GM12875 (cell line): ENCODE data around the gene NDUFA11.

Experiments used
- H3K4me3 ChIP-seq: one replicate; pipeline ENCODE4 v1.5.1; 2011; ENCODE audit warnings: low read depth, low read length, control low read depth
- CTCF ChIP-seq: IDR thresholded peaks from 2 replicates; pipeline ENCODE4 v1.5.1; 2011; ENCODE audit warnings: low read depth, mild to moderate bottlenecking, control low read depth, inconsistent platforms, low read length, moderate library complexity, borderline replicate concordance; ENCODE audit not compliant: insufficient read depth

Gene NDUFA11

DNA sequence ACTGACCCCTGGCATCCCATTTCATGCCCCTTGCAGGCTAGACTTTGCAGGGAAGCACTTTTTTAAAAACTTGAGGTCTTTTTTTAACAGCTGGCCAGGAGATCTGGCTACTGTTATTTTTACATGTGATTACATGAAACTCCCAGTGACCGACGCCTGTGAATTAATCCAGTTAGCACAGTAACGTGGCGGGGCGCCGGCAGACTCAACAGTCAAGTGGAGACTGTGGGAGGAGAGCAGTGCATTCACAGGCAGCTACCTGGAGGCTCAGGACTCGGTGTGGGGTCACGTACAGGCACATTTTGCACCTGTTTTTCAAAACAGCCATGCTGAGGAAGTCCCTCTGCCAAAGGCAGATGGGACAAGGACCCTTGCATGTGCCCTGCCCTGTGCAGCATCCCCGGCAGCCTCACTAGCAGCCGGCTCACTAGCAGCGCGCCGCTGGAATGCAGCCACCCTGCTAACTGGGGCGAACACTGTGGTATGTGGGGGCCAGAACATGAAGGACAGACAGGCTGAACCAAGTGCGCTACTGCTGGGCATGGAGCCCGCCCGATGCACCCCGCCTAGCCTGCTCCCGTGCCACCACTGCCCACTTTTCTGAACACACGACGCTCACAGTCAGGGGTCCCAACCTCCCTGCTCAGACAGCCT is 29.1 kb upstream of the NDUFA11 start:
- no peak for TF ChIP-seq CTCF

DNA sequence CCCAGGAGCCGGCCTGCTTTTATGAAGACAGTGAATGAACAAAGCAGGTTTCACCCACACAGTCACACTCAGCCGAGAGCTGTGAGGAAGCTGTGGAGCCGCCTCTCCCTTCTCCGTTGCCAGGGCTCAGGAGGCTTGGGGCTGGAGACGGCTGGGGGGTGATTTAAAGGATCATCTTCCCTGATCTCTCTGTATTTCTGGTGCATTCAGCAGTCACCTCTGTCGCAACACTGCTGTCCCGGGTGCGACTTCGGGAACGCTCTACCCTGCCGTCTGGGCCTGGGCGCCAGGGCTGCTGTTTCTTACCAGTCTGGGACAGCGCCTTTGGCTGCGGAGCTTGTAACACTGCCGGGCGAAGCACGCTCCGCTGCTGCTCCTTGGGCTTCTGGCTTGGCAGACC is 28.6 kb upstream of the NDUFA11 start:
- no peak for TF ChIP-seq CTCF
- H3K4me3 ChIP-seq: no peak overlapping the region

More for the DNA sequence above, 29.1 kb upstream of the NDUFA11 start:
- no peak overlapping the region for H3K4me3 ChIP-seq

DNA sequence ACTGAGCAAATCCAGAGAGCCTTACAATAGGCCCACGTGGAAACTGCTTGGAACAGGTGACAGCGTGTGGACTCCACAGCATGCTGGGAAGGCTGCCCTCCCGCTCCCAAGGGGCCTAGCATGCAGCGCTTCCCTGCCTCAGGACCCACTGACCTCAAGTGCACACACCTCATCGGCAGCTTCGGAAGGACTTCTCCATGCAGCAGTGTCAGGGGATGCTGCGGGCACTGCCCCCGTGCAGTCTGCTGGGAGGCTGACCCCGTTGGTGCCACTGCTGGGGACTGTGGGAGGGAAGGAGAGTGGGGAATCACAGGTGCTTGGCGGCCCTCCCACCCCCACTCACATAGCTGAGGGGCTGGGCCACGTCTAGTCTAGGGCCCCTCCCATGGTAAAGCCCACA is 27.7 kb upstream of the NDUFA11 start:
- no peak overlapping the region for H3K4me3 ChIP-seq
- TF ChIP-seq CTCF: no peak

GRCh38 chr19:5929625-5930024 is 26.0 kb upstream of the NDUFA11 start:
- H3K4me3 ChIP-seq: no peak overlapping the region
- no peak for TF ChIP-seq CTCF

GRCh38 chr19:5929179-5929578 is 25.6 kb upstream of the NDUFA11 start:
- no peak for TF ChIP-seq CTCF
- H3K4me3 ChIP-seq: no peak overlapping the region

- no peak for TF ChIP-seq CTCF
- no peak overlapping the region for H3K4me3 ChIP-seq
Measured at GRCh38 chr19:5927441-5927821, 23.8 kb upstream of the NDUFA11 start.

GRCh38 chr19:5926641-5927440 is 23.3 kb upstream of the NDUFA11 start:
- TF ChIP-seq CTCF: no peak
- H3K4me3 ChIP-seq: no peak overlapping the region
